Stimulated activated CD8-positive, alpha-beta memory T cell treated with anti-CD3 and anti-CD28 coated beads, Interleukin-2, amount 100 ng/mL, for 48 hours (primary cell): ENCODE measurements around the gene SEPTIN1.
"Not testable (repeated sequence)": the region's sequence is repeated elsewhere in the genome, so short reads cannot be mapped to it uniquely, and the experiment has no call there.

Experiments
- DNase-seq, 2 donors: peaks; one replicate each; pipeline ENCODE4 v3.0.0-alpha.2; 2020; ENCODE audit warnings: low read depth in 2 of 2

Gene SEPTIN1

DNA sequence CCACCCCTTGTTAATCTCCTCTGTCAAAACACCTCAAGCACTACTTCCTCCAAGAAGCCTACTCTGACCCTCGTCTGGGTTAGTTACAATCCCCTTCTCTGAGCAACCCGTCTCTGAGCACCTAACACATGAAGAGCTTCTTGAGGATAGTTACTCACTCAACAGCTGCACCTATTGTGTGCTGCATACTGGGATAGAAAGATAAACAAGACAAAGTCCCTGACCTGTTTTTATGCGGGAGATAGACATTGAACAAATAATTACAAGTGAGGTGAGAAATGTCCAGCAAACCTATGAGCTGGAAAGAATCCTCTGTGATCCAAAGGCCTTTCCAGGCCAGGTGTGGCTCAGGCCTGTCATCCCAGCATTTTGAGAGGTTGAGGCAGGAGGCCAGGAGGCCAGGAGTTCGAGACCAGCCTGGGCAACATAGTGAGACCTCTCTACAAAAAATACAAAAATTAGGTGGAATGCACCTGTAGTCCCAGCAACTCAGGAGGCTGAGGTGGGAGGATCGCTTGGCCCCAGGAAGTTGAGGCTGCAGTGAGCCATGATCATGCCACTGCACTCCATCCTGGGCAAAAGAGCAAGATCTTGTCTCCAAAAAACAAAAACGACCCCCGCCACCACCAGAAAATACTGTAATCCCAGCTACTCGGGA, 19.5 kb upstream of the SEPTIN1 start:
- DNase-seq = no peak

GRCh38 chr16:30399435-30400186, 17.2 kb upstream of the SEPTIN1 start:
- DNase-seq = no peak

DNA sequence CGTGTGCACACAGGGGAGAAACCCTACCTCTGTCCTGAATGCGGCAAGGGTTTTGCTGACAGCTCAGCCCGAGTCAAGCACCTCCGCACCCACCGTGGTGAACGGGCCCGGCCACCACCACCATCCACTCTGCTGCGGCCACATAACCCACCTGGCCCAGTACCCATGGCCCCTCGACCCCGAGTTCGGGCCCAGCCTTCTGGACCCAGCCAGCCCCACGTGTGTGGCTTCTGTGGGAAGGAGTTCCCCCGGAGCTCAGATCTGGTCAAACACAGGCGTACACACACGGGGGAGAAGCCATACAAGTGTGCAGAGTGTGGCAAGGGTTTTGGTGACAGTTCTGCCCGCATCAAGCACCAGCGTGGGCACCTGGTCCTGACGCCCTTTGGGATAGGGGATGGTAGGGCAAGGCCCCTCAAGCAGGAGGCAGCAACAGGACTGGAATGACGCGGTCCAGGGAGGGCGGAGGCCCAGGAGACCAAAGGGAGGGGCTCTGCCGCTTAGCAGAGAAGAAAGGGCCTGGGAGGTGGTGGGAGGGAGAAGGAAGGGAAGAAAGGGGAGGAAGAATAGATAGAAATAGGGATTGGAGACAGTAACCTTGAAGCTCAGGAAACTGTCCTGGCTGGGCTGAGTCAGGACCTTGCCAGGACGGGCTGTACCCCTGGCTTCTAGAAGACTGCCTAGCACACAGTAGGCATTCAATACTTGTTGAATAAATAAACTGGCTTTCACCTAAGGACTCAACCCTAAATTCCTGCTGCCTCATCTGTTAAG, 16.5 kb upstream of the SEPTIN1 start:
- DNase-seq = no peak

- DNase-seq = no peak
Measured at GRCh38 chr16:30397776-30398660, 15.7 kb upstream of the SEPTIN1 start.

- no peak for DNase-seq
Measured at GRCh38 chr16:30397056-30397455, 14.7 kb upstream of the SEPTIN1 start.

- DNase-seq = not testable (repeated sequence)
Measured at GRCh38 chr16:30396627-30397026, 14.3 kb upstream of the SEPTIN1 start.

DNA sequence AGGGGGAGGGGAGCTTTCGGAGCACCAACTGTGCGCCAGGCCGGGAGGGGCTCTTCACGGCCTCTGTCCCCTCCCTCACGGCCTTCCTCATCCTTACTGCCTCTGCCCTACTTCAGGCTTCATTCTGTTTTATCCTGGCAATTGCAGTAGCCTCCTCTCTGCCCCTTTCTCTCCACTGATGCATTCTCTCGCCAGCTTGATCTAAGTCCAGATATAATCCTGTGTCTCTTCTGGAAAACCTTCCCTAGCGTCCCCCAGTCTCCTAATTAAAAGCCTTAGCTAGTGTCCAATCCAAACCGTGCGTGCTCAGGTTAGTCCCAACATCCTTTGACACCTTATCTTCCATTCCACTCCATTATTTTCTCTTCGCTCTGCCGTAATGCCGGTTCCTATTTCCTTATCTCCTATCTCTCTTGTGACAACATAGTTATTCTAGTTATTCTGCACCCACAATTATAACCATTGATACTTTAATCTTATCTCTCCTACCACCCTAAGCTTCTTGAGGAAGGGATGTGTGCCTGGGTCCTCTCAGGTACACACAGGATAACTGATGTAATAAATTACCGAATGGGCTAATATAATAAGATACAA, 13.7 kb upstream of the SEPTIN1 start:
- DNase-seq = no peak

DNA sequence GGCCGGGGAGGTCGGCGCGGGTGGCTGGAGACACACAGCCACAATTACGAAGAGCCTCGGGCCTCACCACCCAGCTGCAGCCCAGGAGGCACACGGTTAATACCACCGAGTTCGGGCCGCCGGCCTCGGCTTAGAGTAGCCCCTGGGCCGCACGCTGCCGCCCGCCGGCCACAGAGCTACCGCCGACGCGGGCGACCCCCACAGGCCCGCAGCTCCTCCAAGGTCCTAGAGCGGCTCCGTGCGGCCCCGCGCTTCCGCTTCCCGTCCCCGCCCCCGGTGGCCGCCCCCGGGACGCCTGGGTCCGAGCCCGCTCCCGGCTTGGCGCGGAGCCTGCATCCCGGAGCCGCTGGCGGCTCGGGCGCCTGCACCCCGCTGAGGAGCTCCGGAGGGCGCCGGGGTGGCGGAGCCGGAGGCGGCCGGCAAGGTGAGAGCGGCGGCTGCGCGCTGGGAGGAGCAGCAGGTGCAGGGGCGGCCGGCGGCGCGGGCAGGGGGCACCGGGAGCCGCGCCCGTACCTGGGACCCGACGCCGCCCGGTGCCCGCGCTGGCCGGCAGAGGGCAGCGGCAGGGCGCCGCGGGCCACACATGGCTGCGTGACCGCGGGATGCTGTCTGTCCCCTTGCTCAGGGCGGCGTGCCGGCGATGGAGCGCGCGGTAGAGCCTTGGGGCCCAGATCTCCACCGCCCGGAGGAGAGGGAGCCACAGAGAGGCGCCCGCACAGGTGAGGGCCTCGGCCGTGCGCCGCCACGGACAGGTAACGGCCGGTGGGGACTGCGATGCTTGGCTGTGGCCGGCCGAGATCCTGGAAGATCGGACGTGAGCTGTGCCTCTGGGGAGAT, 13.0 kb upstream of the SEPTIN1 start, which contains the start of gene ZNF48:
ZNF48 (plus strand) TSS at position 266 of the 837 bp plus-strand sequence; CDS start at position 641, 375 bp downstream.
- DNase-seq = peak; percentile 48 to 57

DNA sequence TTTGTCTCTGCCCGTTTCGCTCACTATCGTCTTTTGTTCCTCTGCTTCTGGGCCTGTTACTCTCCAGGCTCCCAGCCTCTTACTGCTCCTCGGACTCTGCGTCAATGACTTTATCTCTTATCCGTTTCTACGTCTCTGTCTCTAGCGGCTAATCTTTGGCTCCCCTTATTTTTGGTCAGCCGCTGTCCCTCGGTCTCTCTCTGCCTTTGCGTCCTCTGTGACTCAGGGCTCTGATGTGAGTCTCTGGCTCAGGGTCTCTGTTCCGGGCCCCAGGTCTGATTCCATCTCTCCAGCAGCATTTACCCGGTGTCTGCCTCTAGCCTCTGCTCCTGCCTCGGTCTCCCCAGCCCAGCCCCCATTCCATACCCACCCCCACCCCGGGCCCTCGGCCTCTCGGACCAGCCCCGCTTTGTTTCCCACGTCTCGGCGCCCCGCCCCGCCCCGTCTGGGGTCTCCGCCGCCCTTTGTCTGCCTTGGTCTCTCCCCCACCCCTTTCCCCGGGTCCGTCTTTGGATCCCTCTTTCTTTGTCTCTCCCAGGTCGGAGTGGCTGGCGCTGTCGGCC, 12.3 kb upstream of the SEPTIN1 start:
- DNase-seq = no peak

DNA sequence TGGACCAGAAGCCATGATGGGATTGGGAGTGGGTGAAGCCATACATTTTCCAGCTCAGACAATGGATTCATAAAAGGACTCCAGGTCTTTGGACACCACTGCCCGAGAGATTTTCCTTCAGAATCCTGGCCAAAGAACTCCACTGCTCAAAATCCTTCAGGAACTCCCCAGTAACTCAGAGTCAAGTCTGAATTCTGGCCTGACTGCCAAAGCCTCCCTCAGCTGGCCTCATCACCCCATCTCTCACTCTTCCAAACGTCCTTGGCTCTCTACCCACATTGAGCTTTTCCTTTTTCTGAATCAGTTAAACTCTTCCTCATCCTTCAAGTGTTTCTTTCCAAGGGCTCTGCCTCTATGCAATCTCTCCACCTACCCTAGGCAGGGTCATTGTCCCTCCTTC, 1.2 kb upstream of the SEPTIN1 start:
- no peak for DNase-seq

DNA sequence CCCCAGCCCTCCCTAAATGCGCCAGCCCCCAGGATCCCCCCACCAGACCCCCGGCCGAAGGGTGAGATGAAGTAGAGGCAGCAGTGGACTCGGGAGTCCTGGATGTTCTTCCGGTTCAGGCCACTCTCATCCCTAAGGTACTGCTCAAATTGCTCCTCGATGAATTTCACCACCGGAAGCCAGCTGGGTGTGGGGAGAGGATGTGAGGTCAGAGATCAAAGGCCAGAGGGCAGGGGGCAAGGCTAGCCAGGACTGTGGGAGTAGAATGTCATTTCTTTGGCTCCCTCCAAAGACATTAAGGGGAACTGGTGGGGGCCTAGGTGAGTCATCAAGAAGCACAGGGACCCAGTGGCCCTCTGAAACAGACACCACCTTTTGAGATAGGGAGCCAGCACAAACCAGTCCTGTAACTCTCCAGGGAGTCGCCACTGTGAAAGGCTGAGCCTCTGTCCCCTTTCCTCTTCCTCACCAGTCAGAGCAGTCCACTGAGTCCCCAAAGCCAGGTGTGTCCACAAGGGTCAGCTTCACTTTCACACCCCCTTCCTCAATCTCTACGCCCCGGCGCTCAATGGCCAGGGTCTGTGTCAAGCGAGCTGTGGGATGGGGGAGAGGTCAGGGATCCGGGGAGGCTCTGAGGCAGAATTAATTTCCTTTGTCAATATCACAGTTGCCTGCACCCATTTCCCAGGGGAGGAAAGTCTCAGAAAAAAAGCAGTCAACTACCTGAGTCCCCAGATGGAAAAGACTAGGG, 895 bp downstream of the SEPTIN1 start:
- no peak for DNase-seq

DNA sequence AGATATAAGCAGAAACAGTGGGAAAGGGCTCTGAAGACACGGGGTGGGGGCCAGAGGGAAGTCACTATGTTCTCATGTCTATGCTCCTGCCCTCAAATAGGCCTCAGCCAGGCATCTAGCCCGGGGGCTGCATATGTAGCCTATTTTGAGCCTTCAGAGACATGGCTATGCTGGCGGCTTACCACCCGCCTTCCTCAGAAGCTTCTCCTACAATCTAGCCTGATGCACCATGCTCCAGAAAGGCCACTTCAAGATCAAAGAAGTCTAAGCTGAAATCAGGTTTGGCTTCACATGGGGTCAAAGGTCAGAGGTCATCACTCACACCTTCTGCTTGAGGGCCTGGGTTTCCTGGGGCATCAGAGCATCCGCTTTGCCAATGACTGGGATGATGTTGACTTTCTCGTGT, 1.6 kb downstream of the SEPTIN1 start:
- no peak for DNase-seq

- DNase-seq = no peak
Measured at GRCh38 chr16:30380072-30380802, 2.1 kb downstream of the SEPTIN1 start.

DNA sequence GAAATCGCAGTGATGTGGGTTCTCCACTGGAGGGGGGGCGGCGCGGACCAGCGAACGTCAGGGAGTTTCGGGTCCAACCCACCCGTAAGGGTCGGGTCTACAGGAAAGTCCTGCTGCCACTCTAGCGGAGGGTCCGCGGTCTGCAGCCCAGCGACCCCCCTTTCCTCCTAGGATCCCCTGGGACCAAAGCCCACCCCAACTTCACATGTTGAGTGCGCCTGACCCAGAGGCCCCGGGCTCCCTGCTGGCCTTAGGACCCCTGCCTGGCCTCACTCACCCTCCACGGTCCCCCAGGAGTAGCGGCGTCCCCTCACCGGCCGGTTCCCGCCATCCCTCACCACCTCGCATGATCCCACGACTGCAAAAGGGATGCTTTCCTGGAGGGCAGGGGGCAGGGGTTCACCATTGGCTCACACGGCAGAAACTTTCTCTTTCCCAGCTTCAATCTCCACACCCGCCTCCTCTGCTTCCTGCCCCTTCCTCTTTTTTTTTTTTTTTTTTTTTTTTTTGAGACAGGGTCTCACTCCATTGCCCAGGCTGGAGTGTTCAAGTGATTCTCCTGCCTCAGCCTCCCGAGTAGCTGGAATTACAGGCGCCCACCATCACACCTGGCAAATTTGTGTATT, 3.1 kb downstream of the SEPTIN1 start:
- no peak for DNase-seq

GRCh38 chr16:30378236-30379157, 3.9 kb downstream of the SEPTIN1 start:
- DNase-seq = peak; percentile 99 to 100

GRCh38 chr16:30377812-30378235, 4.5 kb downstream of the SEPTIN1 start:
- peak; percentile 69 to 78 for DNase-seq
